HG03457 (cell line): ENCODE data around the gene ABCA9.
"Not testable (repeated sequence)": the region's sequence is repeated elsewhere in the genome, so short reads cannot be mapped to it uniquely, and the experiment has no call there.

Experiments
- ATAC-seq: cut with Tn5 transposase; IDR thresholded peaks from one replicate; pipeline ENCODE4 v1.9.1; 2021; ENCODE audit warnings: moderate number of reproducible peaks; ENCODE audit not compliant: unreplicated experiment

The ABCA9 gene

DNA sequence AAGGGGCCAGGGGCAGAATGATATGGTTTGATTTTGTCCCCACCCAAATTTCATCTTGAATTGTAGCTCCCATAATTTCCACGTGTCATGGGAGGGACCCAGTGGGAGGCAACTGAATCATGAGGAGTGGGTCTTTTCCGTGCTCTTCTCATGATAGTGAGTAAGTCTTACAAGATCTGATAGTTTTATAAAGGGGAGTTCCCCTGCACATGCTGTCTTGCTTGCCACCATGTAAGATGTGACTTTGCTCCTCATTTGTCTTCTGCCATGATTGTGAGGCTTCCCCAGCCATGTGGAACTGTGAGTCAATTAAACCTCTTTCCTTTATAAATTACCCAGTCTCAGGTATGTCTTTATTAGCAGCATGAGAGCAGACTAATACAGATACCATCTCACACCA is 101.6 kb downstream of the ABCA9 start:
- ATAC-seq = not testable (repeated sequence)

- ATAC-seq = no peak
These were observed 102.8 kb downstream of the ABCA9 start for GRCh38 chr17:68957944-68958343.

- no peak for ATAC-seq
These were observed 105.4 kb downstream of the ABCA9 start, which contains the start of gene ABCA8 for GRCh38 chr17:68955181-68955841. Gene ABCA8, minus strand, starts transcription at chr17:68955392. Its CDS starts 13,358 bp downstream, at chr17:68942034.

DNA sequence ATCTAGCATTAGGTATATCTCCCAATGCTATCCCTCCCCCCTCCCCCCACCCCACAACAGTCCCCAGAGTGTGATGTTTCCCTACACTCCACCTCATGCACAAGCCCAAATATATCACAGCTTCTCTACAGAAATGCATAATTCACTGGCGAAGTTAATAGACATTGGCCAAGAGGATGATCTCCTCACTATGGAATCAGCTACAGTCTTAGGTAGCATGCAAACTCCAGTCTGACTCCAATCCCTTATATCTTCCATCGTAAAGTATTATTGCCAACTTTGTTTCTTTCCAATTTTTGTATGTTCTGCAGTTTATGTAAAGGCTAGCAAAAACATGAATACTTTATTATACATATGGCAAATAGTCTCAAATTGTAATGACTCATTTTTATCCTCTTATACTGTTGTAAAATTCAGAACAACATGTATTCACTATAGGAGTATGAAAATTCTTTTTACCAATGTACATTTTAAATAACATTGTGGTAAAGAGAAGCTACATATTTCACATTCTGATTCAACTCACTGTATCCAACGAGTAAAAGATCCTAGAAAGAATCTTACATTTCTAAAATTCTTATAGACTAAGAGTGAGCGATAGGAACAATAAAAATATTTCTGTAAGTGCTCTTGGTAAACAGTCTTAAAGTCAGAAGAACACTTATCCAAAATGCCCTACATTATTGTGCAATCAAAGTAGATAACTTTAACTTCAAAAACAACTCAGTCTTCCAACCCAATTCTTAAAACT is 106.4 kb downstream of the ABCA9 start:
- ATAC-seq = no peak

DNA sequence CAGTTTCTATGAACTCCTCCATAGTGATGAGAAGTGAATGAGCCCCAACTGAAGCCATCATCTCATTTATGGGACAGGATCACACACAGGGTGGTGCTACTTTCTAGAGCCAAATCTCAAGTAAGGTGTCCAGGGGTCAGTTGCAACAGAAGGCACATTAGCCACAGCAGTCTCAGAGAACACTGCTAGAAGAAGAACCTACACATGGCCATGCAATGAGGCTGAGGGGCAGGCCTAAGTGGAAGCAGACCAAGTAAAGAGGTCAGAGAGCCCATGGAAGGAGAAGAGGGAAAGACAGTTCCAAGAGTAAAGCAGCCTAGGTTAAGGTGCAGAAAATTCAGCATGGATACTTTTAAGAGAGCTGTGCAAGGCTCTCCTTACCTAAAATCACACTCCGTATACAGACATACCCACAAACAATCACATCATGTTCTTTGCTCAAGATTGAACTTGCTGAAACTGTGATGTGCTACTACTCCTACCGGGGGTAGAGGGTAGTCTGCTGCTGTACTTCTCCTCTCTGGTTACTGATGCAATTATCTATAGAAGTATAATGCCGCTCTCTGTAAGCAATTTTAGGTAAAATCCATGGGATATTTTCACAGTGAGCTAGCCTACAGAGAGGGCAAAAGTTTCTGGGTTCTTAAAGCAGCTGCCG is 107.3 kb downstream of the ABCA9 start:
- ATAC-seq = no peak

DNA sequence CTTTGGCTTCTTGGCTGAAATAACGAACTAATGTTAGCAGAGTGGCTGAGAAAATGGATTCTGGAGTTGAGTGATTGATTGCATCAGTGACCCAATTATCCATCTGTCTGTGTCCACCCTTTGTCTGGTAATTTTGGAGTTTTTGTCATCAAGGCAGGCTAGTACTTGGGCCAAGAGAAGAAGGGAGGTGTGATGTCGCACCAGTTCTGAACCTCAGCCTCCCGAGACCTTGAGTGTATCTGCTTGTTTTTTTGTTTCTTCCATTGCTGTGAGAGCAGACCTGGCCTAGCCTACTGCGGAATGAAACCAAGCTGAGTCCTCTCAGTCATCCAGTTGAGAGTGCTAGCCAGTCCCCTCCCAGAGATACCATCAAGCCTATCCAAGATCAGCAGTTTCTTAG is 110.0 kb downstream of the ABCA9 start:
- no peak for ATAC-seq

- ATAC-seq = not testable (repeated sequence)
These were observed 112.9 kb downstream of the ABCA9 start for GRCh38 chr17:68947868-68948267.

- ATAC-seq = no peak
These were observed 116.2 kb downstream of the ABCA9 start for GRCh38 chr17:68944435-68945035.

GRCh38 chr17:68943812-68944182 is 116.9 kb downstream of the ABCA9 start:
- not testable (repeated sequence) for ATAC-seq

DNA sequence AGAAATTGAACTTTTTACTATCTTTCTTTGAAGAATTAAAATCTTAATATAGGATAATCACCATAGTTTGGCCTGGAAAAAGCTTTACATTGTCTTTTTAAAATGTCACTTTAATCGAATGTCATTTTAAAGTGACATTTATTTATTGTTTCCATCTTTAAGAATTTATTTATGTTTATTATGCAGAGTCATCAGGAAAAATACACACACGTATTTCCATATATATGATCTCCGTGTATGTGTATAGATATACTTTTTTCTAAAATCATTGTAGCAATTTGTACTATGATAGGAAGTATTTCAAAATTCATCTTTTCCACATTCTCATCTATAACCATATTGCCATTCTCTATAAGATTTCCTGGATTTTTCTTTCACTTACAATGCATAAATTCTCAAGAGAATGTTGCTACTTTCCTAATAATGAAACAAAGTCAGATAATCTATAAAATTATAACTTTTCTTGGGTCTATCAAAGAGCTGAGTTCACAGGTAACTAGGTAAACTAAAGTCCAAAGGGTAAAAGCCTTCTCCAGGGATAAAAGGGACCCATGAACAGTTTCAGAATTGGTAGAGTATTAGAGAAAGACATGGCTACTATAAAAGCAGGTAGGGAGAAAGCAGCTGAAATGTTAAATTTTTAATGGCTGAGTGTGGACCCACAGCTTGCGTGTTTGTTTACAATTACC is 117.5 kb downstream of the ABCA9 start:
- no peak for ATAC-seq

GRCh38 chr17:68942389-68942788 is 118.3 kb downstream of the ABCA9 start:
- no peak for ATAC-seq

- no peak for ATAC-seq
These were observed 119.0 kb downstream of the ABCA9 start for GRCh38 chr17:68941761-68942160.

- ATAC-seq = no peak
These were observed 121.5 kb downstream of the ABCA9 start for GRCh38 chr17:68939195-68939594.

DNA sequence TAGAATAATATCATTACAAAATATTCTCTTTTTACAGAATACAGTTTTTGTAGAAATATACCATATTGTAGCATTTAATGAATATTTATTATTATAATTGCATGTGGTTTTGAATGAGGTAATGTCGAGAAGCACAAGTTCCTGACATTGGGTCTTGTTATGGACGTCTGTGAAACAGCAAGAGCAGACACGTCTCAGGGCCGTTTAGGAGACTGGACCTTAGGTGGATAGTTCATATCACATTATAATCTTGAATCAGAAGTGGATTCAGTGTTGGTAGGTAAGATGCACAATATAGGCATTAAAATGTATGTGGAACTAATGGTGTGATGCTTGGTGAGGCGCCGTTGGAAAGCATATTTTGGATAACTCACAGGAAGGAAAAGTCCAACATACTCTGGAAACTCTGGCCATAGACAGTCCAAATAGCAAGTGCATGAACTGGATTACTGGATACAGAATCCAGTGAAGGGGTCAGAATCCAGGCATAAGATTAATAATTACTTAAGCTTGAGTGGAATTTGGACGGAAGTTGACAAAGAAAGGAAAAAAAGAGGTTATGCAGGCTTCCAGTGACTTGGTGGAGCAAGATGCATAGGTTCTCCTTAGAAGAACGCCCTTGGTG is 122.7 kb downstream of the ABCA9 start:
- no peak for ATAC-seq

GRCh38 chr17:68927516-68927915 is 133.2 kb downstream of the ABCA9 start:
- no peak for ATAC-seq

DNA sequence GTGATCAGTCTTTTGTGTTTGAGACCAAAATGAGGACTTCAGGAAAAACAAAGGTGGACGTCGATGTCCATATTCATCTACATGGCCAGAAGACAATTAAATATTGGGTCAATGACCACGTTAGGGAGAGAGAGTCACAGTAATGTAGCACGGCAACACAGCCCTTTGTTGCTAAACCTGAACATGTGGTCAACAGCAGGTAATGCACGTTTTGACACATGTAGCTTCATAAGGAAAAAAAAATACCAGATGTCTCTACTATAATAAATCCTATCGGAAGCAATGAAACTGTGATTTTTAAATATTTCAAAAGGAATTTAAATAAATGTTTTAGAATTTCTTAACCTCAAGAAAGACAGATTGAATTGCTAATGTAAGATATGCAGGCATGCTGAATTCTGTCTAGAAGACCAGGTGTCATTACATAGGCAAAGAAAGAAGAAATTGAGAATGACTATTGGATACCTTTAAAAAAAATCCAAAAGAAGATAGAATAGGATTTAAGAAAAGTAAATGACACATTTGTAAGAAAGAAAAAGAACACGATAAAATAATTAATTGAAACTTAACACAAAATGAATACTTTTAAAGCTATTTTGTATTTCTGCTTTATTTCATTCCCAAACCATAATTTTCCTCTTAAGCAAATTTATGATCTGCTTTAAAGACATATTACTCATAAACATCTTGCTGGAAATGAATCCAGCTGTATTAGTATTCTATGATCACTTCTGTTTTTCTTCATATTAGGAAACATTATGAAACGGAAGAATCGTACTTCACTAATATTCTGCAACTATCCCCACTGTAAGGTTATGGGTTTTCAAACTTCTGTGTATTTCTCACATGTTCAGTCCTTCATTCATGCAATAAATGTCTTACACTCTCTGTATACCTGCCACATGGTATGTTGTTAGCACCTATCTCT is 135.7 kb downstream of the ABCA9 start:
- ATAC-seq = no peak
